GM23338 (cell line): ENCODE data around the gene HGF. TPM values are rescaled to one million over a fixed set of nuclear protein-coding genes. Genes with fewer than 3 reads are reported as not detected.

Source experiments
- ATAC-seq: fragments of 200-7000 bp; cut with Tn5 transposase; 3 replicates; pipeline ENCODE4 v1.9.1; 2020
- DNase-seq: peaks from one replicate; pipeline ENCODE4 v3.0.0-alpha.2; 2015; ENCODE audit warnings: low spot score
- H2AFZ ChIP-seq: fragments of 200-600 bp; sonication (generic); 2 replicates; pipeline ENCODE4 v1.8.0; 2016; ENCODE audit warnings: antibody characterized with exemption, mild to moderate bottlenecking, moderate library complexity
- H3F3A ChIP-seq: fragments of 200-600 bp; sonication (generic); replicated peaks from 2 replicates; pipeline ENCODE4 v1.8.0; 2017; ENCODE audit warnings: antibody characterized with exemption, mixed run types, low read depth
- H3K27ac ChIP-seq: fragments of 200-600 bp; sonication (generic); 2 replicates; pipeline ENCODE4 v1.6.1; 2016; ENCODE audit warnings: low read depth
- H3K27me3 ChIP-seq: fragments of 200-600 bp; sonication (generic); 2 replicates; pipeline ENCODE4 v1.8.0; 2016; ENCODE audit warnings: mild to moderate bottlenecking, mixed run types, moderate library complexity; ENCODE audit not compliant: insufficient read depth
- H3K36me3 ChIP-seq: fragments of 200-600 bp; sonication (generic); 2 replicates; pipeline ENCODE4 v1.8.0; 2016; ENCODE audit warnings: mild to moderate bottlenecking; ENCODE audit not compliant: insufficient read depth
- H3K4me1 ChIP-seq: fragments of 200-600 bp; sonication (generic); 2 replicates; pipeline ENCODE4 v1.8.0; 2016; ENCODE audit warnings: mild to moderate bottlenecking, moderate library complexity; ENCODE audit not compliant: insufficient read depth
- H3K4me2 ChIP-seq: fragments of 200-600 bp; sonication (generic); 2 replicates; pipeline ENCODE4 v1.7.1; 2017; ENCODE audit warnings: mixed run types
- H3K4me3 ChIP-seq: fragments of 200-600 bp; sonication (generic); 2 replicates; pipeline ENCODE4 v1.6.1; 2016; ENCODE audit warnings: mixed run types
- H3K79me2 ChIP-seq: fragments of 200-600 bp; sonication (generic); replicated peaks from 2 replicates; pipeline ENCODE4 v1.8.0; 2017; ENCODE audit warnings: mild to moderate bottlenecking; ENCODE audit not compliant: insufficient read depth
- H3K9me2 ChIP-seq: fragments of 200-600 bp; sonication (generic); 2 replicates; pipeline ENCODE4 v1.8.0; 2017; ENCODE audit not compliant: insufficient read depth
- H4K20me1 ChIP-seq: fragments of 200-600 bp; sonication (generic); replicated peaks from 2 replicates; pipeline ENCODE4 v1.8.0; 2017; ENCODE audit warnings: mild to moderate bottlenecking; ENCODE audit not compliant: insufficient read depth
- H3K27ac Mint-ChIP-seq: 2 replicates; pipeline ENCODE4 v1.8.0; 2020; ENCODE audit warnings: inconsistent platforms, mild to moderate bottlenecking, moderate library complexity, mixed read lengths
- H3K27me3 Mint-ChIP-seq: 3 replicates; pipeline ENCODE4 v1.8.0; 2022; ENCODE audit warnings: low read depth, mild to moderate bottlenecking, moderate library complexity, mixed read lengths, inconsistent platforms; ENCODE audit not compliant: insufficient read depth, poor library complexity
- H3K36me3 Mint-ChIP-seq: 3 replicates; pipeline ENCODE4 v1.8.0; 2021; ENCODE audit warnings: low read depth, mild to moderate bottlenecking, inconsistent platforms, moderate library complexity, mixed read lengths
- H3K4me1 Mint-ChIP-seq: 3 replicates; pipeline ENCODE4 v1.8.0; 2020; ENCODE audit warnings: mild to moderate bottlenecking, inconsistent platforms, mixed read lengths
- H3K4me3 Mint-ChIP-seq: 3 replicates; pipeline ENCODE4 v1.8.0; 2021; ENCODE audit warnings: moderate library complexity, mild to moderate bottlenecking, inconsistent platforms, mixed read lengths
- H3K9me3 Mint-ChIP-seq: 3 replicates; pipeline ENCODE4 v1.8.0; 2020; ENCODE audit warnings: moderate library complexity, mild to moderate bottlenecking, inconsistent platforms, mixed read lengths
- CREB1 ChIP-seq: fragments of 250-450 bp; sonication (Bioruptor Pico); IDR thresholded peaks from 2 replicates; pipeline ENCODE4 v1.5.0; 2020; ENCODE audit warnings: low read depth, mild to moderate bottlenecking, moderate library complexity
- CTCF ChIP-seq, 2 experiments: fragments of 200-600 bp in 1 of 2; sonication (generic) in 1 of 2; conservative IDR thresholded peaks; 2 replicates each; pipeline versions ENCODE4 v1.5.1 to v1.6.1; 2016 to 2017; ENCODE audit warnings: antibody characterized with exemption in 2 of 2, low read depth in 2 of 2, mild to moderate bottlenecking in 2 of 2, moderate library complexity in 1 of 2
- EZH2 ChIP-seq: fragments of 200-600 bp; sonication (generic); IDR thresholded peaks from one replicate; pipeline ENCODE4 v1.8.0; 2017; ENCODE audit warnings: antibody characterized with exemption, mild to moderate bottlenecking, low read depth; ENCODE audit not compliant: unreplicated experiment
- EZH2phosphoT487 ChIP-seq: fragments of 200-600 bp; sonication (generic); IDR thresholded peaks from one replicate; pipeline ENCODE4 v1.8.1; 2018; ENCODE audit warnings: antibody characterized with exemption; ENCODE audit not compliant: unreplicated experiment
- JUNB ChIP-seq: IDR thresholded peaks from one replicate; pipeline ENCODE4 v1.6.1; 2016; ENCODE audit warnings: antibody characterized with exemption; ENCODE audit not compliant: unreplicated experiment
- NANOG ChIP-seq: IDR thresholded peaks from 2 replicates; pipeline ENCODE4 v1.6.1; 2016; ENCODE audit warnings: antibody characterized with exemption, borderline replicate concordance
- POLR2AphosphoS5 ChIP-seq: IDR thresholded peaks from 2 replicates; pipeline ENCODE4 v1.6.1; 2016; ENCODE audit warnings: antibody characterized with exemption, low read depth
- STAT1 ChIP-seq: IDR thresholded peaks from one replicate; pipeline ENCODE4 v1.6.1; 2016; ENCODE audit warnings: antibody characterized with exemption; ENCODE audit not compliant: unreplicated experiment
- ZNF114 ChIP-seq: fragments of 250-450 bp; sonication (Bioruptor Pico); IDR thresholded peaks from 2 replicates; pipeline ENCODE4 v1.5.0; 2020; ENCODE audit warnings: mild to moderate bottlenecking, moderate library complexity
- ZNF331 ChIP-seq: fragments of 250-450 bp; sonication (Bioruptor Pico); IDR thresholded peaks from 2 replicates; pipeline ENCODE4 v1.5.0; 2020; ENCODE audit warnings: low read depth, mild to moderate bottlenecking, moderate library complexity
- ZNF462 ChIP-seq: fragments of 250-450 bp; sonication (Bioruptor Pico); IDR thresholded peaks from 2 replicates; pipeline ENCODE4 v1.5.0; 2020; ENCODE audit warnings: mild to moderate bottlenecking, moderate library complexity
- polyA plus RNA-seq: library from polyadenylated mRNA; unstranded; fragments of >200 nt; fragmentation: Nextera tagmentation; extraction: Ambion mirVana; gene quantifications from 2 replicates; pipeline ENCODE4 v1.2.1, GENCODE V29; 2016
- total RNA-seq: library from RNA; depleted of rRNA; stranded (reverse); fragments of >200 nt; shearing (Covaris generic); gene quantifications from 2 replicates; pipeline ENCODE4 v1.2.3, GENCODE V29; 2014
- TF ChIP-seq, protein P1 (sequence below): IDR thresholded peaks from 2 replicates; pipeline ENCODE4 v1.6.1; 2016; ENCODE audit warnings: antibody characterized with exemption
- TF ChIP-seq, protein P2 (sequence below): IDR thresholded peaks from one replicate; pipeline ENCODE4 v1.6.1; 2018; ENCODE audit warnings: antibody characterized with exemption; ENCODE audit not compliant: unreplicated experiment

The HGF gene
- total and polyA plus RNA-seq, 2 experiments from 2014 or later, result 0.24 to 1.1 TPM

DNA sequence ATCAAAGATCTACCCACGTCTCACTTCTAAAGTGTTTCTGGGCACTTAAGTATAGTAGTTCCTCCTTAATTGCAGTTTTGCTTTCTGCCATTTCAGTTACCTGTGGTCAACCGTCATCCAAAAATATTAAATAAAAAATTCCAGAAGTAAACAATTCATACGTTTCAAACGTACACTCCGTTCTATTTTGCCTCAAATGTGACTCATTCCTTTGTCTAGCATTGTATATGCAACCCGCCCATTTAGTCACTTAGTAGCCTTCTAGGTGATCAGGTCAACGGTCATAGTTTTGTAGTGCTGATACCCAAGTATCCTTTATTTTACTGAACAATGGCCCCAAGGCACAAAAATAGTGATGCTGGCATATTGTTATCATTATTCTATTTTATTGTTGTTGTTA, 33.8 kb downstream of the HGF start:
- H4K20me1 ChIP-seq, result no peaks in the 10 kb centered on the region
- no peak overlapping the region for H3K27ac ChIP-seq
- H3K4me1 Mint-ChIP-seq, result no peaks in the 10 kb centered on the region; the same call in 2 of the 3 replicates
- no peak for TF ChIP-seq CTCF (conservative IDR thresholded peaks at IDR 0.05; ENCODE audit: low read depth in 2 of 2)
- no peak for TF ChIP-seq EZH2phosphoT487
- TF ChIP-seq POLR2AphosphoS5, result no peak
- TF ChIP-seq NANOG, result no peak
- TF ChIP-seq ZNF462 (CRISPR knock-in tag), result no peak
- TF ChIP-seq JUNB, result no peak
- TF ChIP-seq ZNF114 (CRISPR knock-in tag), result no peak
- no peak for TF ChIP-seq CREB1 (CRISPR knock-in tag)
- no peak for TF ChIP-seq STAT1
- TF ChIP-seq EZH2, result no peak
- TF ChIP-seq, protein P1, sequence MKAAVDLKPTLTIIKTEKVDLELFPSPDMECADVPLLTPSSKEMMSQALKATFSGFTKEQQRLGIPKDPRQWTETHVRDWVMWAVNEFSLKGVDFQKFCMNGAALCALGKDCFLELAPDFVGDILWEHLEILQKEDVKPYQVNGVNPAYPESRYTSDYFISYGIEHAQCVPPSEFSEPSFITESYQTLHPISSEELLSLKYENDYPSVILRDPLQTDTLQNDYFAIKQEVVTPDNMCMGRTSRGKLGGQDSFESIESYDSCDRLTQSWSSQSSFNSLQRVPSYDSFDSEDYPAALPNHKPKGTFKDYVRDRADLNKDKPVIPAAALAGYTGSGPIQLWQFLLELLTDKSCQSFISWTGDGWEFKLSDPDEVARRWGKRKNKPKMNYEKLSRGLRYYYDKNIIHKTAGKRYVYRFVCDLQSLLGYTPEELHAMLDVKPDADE, result no peak
- TF ChIP-seq, protein P2, sequence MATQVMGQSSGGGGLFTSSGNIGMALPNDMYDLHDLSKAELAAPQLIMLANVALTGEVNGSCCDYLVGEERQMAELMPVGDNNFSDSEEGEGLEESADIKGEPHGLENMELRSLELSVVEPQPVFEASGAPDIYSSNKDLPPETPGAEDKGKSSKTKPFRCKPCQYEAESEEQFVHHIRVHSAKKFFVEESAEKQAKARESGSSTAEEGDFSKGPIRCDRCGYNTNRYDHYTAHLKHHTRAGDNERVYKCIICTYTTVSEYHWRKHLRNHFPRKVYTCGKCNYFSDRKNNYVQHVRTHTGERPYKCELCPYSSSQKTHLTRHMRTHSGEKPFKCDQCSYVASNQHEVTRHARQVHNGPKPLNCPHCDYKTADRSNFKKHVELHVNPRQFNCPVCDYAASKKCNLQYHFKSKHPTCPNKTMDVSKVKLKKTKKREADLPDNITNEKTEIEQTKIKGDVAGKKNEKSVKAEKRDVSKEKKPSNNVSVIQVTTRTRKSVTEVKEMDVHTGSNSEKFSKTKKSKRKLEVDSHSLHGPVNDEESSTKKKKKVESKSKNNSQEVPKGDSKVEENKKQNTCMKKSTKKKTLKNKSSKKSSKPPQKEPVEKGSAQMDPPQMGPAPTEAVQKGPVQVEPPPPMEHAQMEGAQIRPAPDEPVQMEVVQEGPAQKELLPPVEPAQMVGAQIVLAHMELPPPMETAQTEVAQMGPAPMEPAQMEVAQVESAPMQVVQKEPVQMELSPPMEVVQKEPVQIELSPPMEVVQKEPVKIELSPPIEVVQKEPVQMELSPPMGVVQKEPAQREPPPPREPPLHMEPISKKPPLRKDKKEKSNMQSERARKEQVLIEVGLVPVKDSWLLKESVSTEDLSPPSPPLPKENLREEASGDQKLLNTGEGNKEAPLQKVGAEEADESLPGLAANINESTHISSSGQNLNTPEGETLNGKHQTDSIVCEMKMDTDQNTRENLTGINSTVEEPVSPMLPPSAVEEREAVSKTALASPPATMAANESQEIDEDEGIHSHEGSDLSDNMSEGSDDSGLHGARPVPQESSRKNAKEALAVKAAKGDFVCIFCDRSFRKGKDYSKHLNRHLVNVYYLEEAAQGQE, result no peak
- no peak for TF ChIP-seq ZNF331
- H3K36me3 ChIP-seq, result no peaks in the 10 kb centered on the region
- no peak overlapping the region for H3K27ac Mint-ChIP-seq
- H3K4me3 Mint-ChIP-seq, result no peak overlapping the region
- H3K36me3 Mint-ChIP-seq, result no peaks in the 10 kb centered on the region
- H3K9me3 Mint-ChIP-seq, result no peaks in the 10 kb centered on the region
- H3K4me1 ChIP-seq, result no peaks in the 10 kb centered on the region
- H3K79me2 ChIP-seq, result no peaks in the 10 kb centered on the region
- no peak overlapping the region for H2AFZ ChIP-seq
- no peaks in the 10 kb centered on the region for H3K27me3 ChIP-seq
- no peak overlapping the region for H3K4me3 ChIP-seq
- H3K27me3 Mint-ChIP-seq, result no peaks in the 10 kb centered on the region
- H3K9me2 ChIP-seq, result no peaks in the 10 kb centered on the region
- no peak overlapping the region for H3K4me2 ChIP-seq
- DNase-seq (no peak), ATAC-seq (no peak)
- H3F3A ChIP-seq, result no peaks in the 10 kb centered on the region
